Measurements from ENCODE around the gene ERBIN.

The ERBIN gene

DNA sequence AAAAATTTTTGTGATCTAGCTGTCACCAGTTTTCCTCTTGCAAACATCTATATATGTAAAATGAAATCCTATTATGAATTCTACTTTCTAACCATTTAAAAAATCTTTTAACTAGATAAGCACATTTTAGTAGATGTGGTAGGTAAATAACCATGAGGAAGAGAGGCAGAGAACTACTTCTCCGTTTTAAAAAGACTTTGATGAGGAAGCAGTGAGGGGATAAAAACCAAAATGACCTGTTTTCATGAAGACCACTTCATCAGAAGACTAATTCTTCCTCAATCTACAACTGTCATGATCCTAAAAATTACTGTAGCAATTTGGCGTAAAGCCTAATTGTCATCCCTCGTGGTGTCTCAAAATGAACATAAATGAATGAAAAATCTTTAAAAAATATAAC lies 15.7 kb upstream of the ERBIN start:
- Histone ChIP-seq H3K4me1 (ENCODE audit: insufficient read depth, low read length, severe bottlenecking) (peaks cover 22% of the 10 kb centered on the region), H3F3A (ENCODE audit: insufficient read depth, low read length) (no peaks in the 10 kb centered on the region), H4K20me1 (ENCODE audit: insufficient read depth, low read length) (no peaks in the 10 kb centered on the region), H3K4me3 (ENCODE audit: low read depth, low read length, poor library complexity, severe bottlenecking) (no peak overlapping the region), H3K9me2 (ENCODE audit: low read depth, low read length) (no peaks in the 10 kb centered on the region), H3K4me2 (ENCODE audit: low read length) (no peak overlapping the region), H3K9me3 (ENCODE audit: low read length) (no peaks in the 10 kb centered on the region), H3K36me3 (ENCODE audit: insufficient read depth, low read length) (no peaks in the 10 kb centered on the region), H2AFZ (ENCODE audit: low read length) (no peak overlapping the region), H3K79me2 (ENCODE audit: insufficient read depth, low read length) (no peaks in the 10 kb centered on the region), H3K27me3 (ENCODE audit: insufficient read depth, low read length) (no peaks in the 10 kb centered on the region), H3K9ac (ENCODE audit: low read length) (no peak overlapping the region), H3K27ac (ENCODE audit: low read depth, low read length, poor library complexity, severe bottlenecking) (no peak overlapping the region)
- TF ChIP-seq, protein P1, sequence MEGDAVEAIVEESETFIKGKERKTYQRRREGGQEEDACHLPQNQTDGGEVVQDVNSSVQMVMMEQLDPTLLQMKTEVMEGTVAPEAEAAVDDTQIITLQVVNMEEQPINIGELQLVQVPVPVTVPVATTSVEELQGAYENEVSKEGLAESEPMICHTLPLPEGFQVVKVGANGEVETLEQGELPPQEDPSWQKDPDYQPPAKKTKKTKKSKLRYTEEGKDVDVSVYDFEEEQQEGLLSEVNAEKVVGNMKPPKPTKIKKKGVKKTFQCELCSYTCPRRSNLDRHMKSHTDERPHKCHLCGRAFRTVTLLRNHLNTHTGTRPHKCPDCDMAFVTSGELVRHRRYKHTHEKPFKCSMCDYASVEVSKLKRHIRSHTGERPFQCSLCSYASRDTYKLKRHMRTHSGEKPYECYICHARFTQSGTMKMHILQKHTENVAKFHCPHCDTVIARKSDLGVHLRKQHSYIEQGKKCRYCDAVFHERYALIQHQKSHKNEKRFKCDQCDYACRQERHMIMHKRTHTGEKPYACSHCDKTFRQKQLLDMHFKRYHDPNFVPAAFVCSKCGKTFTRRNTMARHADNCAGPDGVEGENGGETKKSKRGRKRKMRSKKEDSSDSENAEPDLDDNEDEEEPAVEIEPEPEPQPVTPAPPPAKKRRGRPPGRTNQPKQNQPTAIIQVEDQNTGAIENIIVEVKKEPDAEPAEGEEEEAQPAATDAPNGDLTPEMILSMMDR (IDR thresholded peaks at IDR 0.05; ENCODE audit: low read length), result no peak
- no peak for TF ChIP-seq EZH2 (IDR thresholded peaks at IDR 0.05; ENCODE audit: borderline replicate concordance, low read length)

DNA sequence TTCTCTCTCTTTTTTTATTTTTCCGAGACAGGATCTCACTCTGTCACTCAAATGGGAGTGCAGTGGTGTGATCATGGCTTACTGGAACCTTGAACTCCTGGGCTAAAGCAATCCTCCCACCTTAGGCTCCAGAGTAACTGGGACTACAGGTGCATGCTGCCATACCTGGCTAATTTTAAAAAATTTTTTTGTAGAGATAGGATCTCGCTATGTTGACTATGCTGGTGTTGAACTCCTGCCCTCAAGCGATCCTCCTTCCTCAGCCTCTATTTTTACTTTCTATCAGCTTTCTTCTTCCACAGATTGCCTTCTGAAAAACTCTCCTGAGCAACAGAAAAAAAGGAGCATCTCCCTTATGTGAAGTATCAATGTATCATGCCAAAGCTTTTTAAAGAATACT lies 14.1 kb upstream of the ERBIN start:
- Histone ChIP-seq H3K27me3 (ENCODE audit: insufficient read depth, low read length) (no peaks in the 10 kb centered on the region), H3K4me2 (ENCODE audit: low read length) (no peak overlapping the region), H3F3A (ENCODE audit: insufficient read depth, low read length) (no peaks in the 10 kb centered on the region), H3K27ac (ENCODE audit: low read depth, low read length, poor library complexity, severe bottlenecking) (no peak overlapping the region), H3K4me1 (ENCODE audit: insufficient read depth, low read length, severe bottlenecking) (peaks cover 29% of the 10 kb centered on the region), H3K36me3 (ENCODE audit: insufficient read depth, low read length) (no peaks in the 10 kb centered on the region), H3K9ac (ENCODE audit: low read length) (no peak overlapping the region), H3K79me2 (ENCODE audit: insufficient read depth, low read length) (no peaks in the 10 kb centered on the region), H3K4me3 (ENCODE audit: low read depth, low read length, poor library complexity, severe bottlenecking) (no peak overlapping the region), H3K9me2 (ENCODE audit: low read depth, low read length) (no peaks in the 10 kb centered on the region), H3K9me3 (ENCODE audit: low read length) (no peaks in the 10 kb centered on the region), H4K20me1 (ENCODE audit: insufficient read depth, low read length) (no peaks in the 10 kb centered on the region), H2AFZ (ENCODE audit: low read length) (no peak overlapping the region)
- TF ChIP-seq, protein P1 (IDR thresholded peaks at IDR 0.05; ENCODE audit: low read length), result no peak
- no peak for TF ChIP-seq EZH2 (IDR thresholded peaks at IDR 0.05; ENCODE audit: borderline replicate concordance, low read length)

DNA sequence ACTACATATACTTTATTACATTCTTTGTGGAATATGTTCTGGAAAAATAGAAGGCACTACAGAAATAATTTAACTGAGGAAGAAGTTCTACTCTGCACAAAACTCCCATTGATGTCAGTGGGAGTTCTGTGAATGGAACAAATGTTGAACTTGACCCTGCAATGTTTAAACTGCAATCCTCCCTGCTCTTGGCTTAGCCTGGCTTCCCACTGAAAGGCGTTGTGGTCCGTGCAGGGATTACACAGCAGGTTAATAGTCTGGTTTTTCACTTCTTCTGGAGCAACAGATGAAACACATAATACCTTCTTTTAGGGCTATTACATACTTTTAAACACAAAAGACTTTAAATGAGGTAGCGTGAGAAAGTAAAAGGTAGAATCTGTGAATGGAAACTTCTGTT lies 12.9 kb upstream of the ERBIN start:
- Histone ChIP-seq H2AFZ (ENCODE audit: low read length) (no peak overlapping the region), H3K79me2 (ENCODE audit: insufficient read depth, low read length) (no peaks in the 10 kb centered on the region)

More for the DNA sequence above, 12.9 kb upstream of the ERBIN start:
- peaks cover 29% of the 10 kb centered on the region for H3K4me1 ChIP-seq (ENCODE audit: insufficient read depth, low read length, severe bottlenecking)
- H3K9me3 ChIP-seq (ENCODE audit: low read length), result no peaks in the 10 kb centered on the region
- no peak overlapping the region for H3K4me3 ChIP-seq (ENCODE audit: low read depth, low read length, poor library complexity, severe bottlenecking)
- no peak overlapping the region for H3K4me2 ChIP-seq (ENCODE audit: low read length)
- H3K27me3 ChIP-seq (ENCODE audit: insufficient read depth, low read length), result no peaks in the 10 kb centered on the region
- no peaks in the 10 kb centered on the region for H4K20me1 ChIP-seq (ENCODE audit: insufficient read depth, low read length)
- no peak overlapping the region for H3K27ac ChIP-seq (ENCODE audit: low read depth, low read length, poor library complexity, severe bottlenecking)
- TF ChIP-seq EZH2 (IDR thresholded peaks at IDR 0.05; ENCODE audit: borderline replicate concordance, low read length), result no peak
- TF ChIP-seq, protein P1 (IDR thresholded peaks at IDR 0.05; ENCODE audit: low read length), result no peak
- no peaks in the 10 kb centered on the region for H3F3A ChIP-seq (ENCODE audit: insufficient read depth, low read length)
- no peak overlapping the region for H3K9ac ChIP-seq (ENCODE audit: low read length)
- H3K36me3 ChIP-seq (ENCODE audit: insufficient read depth, low read length), result no peaks in the 10 kb centered on the region
- H3K9me2 ChIP-seq (ENCODE audit: low read depth, low read length), result no peaks in the 10 kb centered on the region

Data from OCI-LY1 (cell line).